Cardiac fibroblast (primary cell): Measurements from ENCODE around the gene DMRT1.
"Not testable (repeated sequence)": the region's sequence is repeated elsewhere in the genome, so short reads cannot be mapped to it uniquely, and the experiment has no call there.

Experiments
- DNase-seq, 2 donors: peaks; one replicate each; pipeline versions ENCODE4 v3.0.0 to v3.0.0-alpha.2; 2010; ENCODE audit warnings: low read depth in 2 of 2
- H3K4me3 ChIP-seq, 2 donors: replicated peaks in 1 of 2; 1 replicate in 1 of 2; 2 replicates in 1 of 2; pipeline ENCODE4 v1.5.1; 2011; ENCODE audit warnings: low read depth in 2 of 2, low read length in 2 of 2, mild to moderate bottlenecking in 2 of 2, moderate library complexity in 1 of 2
- TF ChIP-seq, protein P1 (sequence below): IDR thresholded peaks from one replicate; pipeline ENCODE4 v1.5.1; 2011; ENCODE audit warnings: low read depth, mild to moderate bottlenecking, low read length, inconsistent platforms

DMRT1 gene

DNA sequence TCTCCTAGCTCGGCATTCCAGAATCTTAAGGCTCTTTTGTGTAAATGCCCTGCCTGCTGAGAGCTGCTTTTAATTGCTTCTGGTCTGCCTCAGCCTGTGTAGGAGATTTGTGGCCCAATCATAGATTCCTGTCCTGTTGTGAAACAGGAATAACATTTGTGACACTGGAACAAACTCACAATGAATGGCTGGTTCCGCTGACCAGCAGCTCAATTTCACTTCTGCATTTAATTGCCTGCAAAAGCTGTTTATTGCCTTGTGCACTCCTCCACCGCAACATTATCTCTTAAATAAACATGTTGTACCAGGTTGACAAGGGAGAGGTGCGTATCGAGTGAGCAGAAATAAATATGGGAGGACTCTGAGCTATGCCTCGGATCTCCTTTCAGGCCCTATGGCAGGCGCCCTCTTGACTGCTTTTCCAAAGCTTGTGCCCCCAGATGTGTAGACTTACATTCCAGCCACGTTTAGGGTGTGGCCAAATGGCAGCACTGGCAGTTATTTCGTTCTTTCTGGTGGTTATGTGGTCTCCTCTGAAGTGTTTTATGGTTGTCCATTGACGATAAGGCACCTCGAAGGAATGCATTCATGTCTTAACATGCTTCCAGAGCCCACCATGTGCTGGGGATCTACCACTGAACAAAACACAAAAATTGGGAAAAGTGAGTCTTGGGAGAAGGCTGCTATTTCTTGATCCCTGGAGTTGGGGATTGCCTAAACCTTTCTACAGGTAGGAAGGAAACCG lies 58.1 kb downstream of the DMRT1 start:
- TF ChIP-seq, protein P1, sequence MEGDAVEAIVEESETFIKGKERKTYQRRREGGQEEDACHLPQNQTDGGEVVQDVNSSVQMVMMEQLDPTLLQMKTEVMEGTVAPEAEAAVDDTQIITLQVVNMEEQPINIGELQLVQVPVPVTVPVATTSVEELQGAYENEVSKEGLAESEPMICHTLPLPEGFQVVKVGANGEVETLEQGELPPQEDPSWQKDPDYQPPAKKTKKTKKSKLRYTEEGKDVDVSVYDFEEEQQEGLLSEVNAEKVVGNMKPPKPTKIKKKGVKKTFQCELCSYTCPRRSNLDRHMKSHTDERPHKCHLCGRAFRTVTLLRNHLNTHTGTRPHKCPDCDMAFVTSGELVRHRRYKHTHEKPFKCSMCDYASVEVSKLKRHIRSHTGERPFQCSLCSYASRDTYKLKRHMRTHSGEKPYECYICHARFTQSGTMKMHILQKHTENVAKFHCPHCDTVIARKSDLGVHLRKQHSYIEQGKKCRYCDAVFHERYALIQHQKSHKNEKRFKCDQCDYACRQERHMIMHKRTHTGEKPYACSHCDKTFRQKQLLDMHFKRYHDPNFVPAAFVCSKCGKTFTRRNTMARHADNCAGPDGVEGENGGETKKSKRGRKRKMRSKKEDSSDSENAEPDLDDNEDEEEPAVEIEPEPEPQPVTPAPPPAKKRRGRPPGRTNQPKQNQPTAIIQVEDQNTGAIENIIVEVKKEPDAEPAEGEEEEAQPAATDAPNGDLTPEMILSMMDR, result no peak
- no peak for DNase-seq
- no peak overlapping the region for H3K4me3 ChIP-seq

DNA sequence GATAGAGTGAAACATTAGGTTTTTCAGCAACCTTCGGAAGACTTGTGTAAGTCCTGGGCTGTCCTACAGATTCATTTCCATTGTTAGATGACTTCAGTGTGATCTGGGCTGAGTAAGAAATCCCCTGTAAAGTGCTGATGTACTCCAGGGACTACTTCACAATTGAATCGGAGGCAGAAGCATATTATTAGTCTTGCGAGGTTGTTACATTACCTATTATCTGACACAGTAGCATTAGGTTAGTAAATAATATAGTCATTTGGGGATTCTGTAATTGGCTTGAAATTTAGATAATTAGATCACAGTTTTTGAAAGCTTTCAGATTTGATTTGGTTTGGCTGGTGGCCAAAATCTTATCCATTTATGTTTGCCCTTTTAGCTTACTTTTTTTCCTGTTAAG lies 62.4 kb downstream of the DMRT1 start:
- no peak for DNase-seq
- no peak overlapping the region for H3K4me3 ChIP-seq
- TF ChIP-seq, protein P1, result no peak

DNA sequence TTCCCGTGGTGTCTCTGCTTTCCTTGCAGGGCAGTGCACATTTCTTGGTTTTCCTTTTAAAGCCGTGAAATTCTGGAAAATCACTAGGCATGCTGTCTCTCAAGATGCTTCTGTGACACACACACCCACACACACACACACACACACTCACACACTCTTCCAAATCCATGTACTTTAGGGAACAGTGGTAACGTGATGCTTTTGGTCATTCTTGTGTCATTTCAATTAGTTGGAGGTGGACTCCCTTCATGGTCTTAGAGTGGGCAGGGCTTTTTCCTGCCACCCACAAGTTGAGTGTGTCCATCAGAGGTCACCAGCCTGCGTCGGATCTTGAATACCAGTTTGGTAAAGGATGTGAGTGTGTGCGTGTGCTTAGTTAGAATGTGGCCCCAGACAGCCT lies 64.4 kb downstream of the DMRT1 start:
- H3K4me3 ChIP-seq, result no peak overlapping the region
- DNase-seq, result no peak
- TF ChIP-seq, protein P1, result no peak

DNA sequence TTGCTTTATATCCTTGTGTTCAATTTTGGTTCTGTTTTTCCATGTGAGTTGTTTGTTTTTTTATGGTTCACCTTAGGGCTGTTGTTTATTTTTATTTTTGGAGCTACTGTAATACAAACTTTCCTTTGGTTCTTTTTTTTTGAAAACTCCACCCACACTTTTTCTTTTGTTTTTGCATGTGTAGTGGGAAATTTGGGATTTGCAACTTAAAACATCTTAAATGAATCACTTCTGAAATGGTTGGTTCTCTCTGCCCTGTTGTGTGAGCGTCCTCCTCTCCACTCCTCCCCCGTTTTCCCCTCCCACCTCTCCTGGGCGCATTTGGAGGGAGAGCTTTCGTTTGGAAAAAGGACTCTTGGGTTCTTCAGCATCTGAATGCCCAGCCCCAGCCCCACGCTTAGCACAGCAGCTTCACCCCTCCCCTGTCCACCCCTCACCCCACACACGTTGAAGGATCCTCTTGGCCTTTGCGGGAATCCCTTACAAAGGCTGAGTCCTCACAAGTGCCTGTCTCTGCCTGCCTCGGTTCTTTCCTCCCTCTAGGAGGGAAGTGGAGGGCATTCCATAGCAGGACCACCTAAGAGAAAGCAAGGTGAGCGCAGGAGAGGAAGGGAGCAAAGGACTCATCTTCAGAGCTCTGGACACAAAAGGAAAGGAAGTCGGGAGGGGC lies 67.2 kb downstream of the DMRT1 start:
- no peak overlapping the region for H3K4me3 ChIP-seq
- DNase-seq, result no peak
- TF ChIP-seq, protein P1, result no peak

DNA sequence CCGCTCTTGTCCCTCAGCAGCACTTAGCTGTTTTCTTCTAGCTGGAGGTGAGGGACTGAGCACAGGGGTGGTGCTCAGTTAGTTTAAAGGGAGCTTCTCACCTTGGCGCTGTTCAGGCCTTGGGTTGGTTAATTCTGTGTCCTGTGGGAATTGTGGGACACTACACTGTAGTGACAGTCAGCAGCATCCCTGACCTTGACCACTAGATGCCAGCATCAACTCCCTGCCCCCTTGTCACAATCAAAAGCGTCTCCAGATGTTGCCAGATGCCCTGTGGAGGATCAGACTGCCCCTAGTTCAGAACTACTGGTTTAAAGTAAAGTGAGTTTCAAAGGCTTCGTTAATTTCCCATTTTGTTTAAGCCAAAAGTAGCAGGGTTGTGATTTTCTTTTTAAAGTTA lies 69.5 kb downstream of the DMRT1 start:
- H3K4me3 ChIP-seq, result no peak overlapping the region
- TF ChIP-seq, protein P1, result no peak
- DNase-seq, result no peak

DNA sequence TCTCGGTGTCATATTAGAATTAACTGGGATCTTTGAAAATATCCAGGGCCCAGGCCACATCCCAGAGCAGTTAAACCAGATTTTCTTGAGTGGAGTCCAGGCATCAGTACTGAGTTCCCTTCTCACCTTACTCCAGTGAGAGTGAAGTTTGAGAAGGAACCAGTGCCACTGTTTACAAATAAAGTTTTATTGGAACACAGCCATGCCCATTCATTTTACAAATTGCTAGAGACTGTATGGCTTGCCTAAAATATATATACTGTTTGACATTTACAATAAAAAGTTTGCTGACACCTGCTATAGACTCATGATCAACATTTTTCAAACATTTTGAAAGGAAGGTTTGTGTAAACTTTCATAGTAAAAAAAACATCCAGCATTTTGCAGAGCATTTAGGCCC lies 71.3 kb downstream of the DMRT1 start:
- DNase-seq, result no peak
- TF ChIP-seq, protein P1, result no peak

DNA sequence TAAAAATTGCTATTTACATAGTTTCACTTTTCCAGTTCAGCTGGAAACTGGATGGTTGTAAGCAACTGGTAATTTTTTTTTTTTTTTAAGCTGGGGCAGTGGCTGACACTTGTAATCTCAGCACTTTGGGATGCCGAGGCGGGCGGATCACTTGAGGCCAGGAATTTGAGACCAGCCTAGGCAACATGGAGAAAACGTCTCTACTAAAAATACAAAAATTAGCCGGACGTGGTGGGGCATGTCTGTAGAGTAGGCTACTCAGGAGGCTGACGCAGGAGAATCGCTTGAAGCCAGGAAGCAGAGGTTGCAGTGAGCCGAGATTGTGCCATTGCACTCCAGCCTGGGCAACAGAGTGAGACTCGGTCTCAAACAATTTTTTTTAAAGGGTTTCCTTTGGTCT lies 72.0 kb downstream of the DMRT1 start:
- DNase-seq, H3K4me3 ChIP-seq: not testable (repeated sequence)

More for the DNA sequence above, 71.3 kb downstream of the DMRT1 start:
- H3K4me3 ChIP-seq, result no peak overlapping the region
